Measurements from ENCODE around the gene HSPA1A.

The HSPA1A gene

GRCh38 chr6:31779908-31780307, 35.4 kb upstream of the HSPA1A start:
- Histone ChIP-seq H4K20me1 (ENCODE audit: insufficient read depth, low read length) (no peaks in the 10 kb centered on the region), H3K79me2 (ENCODE audit: low read length) (no peaks in the 10 kb centered on the region), H3K27ac (ENCODE audit: low read length) (no peak overlapping the region), H3K36me3 (replicated peaks; ENCODE audit: low read depth, low read length) (peaks cover 19% of the 10 kb centered on the region), H3K4me1 (ENCODE audit: low read length) (peaks cover 7% of the 10 kb centered on the region), H3K4me2 (ENCODE audit: low read length) (no peak overlapping the region), H3K27me3 (ENCODE audit: low read depth, low read length) (no peaks in the 10 kb centered on the region), H2AFZ (ENCODE audit: low read depth, low read length) (no peak overlapping the region), H3K9ac (ENCODE audit: low read length) (no peak overlapping the region), H3K4me3 (ENCODE audit: low read length) (no peak overlapping the region), H3K9me3 (ENCODE audit: insufficient read depth, low read length) (no peaks in the 10 kb centered on the region)
- TF ChIP-seq CTCF (IDR thresholded peaks at IDR 0.05; ENCODE audit: low read depth, low read length), result no peak
- TF ChIP-seq EZH2phosphoT487 (IDR thresholded peaks at IDR 0.05; ENCODE audit: low read depth), result no peak

- H2AFZ ChIP-seq (ENCODE audit: low read depth, low read length), result no peak overlapping the region
- no peak overlapping the region for H3K4me2 ChIP-seq (ENCODE audit: low read length)
- H4K20me1 ChIP-seq (ENCODE audit: insufficient read depth, low read length), result no peaks in the 10 kb centered on the region
- H3K4me3 ChIP-seq (ENCODE audit: low read length), result no peak overlapping the region
- H3K79me2 ChIP-seq (ENCODE audit: low read length), result no peaks in the 10 kb centered on the region
- H3K9ac ChIP-seq (ENCODE audit: low read length), result no peak overlapping the region
- H3K27me3 ChIP-seq (ENCODE audit: low read depth, low read length), result no peaks in the 10 kb centered on the region
- H3K4me1 ChIP-seq (ENCODE audit: low read length), result peaks cover 7% of the 10 kb centered on the region
- H3K27ac ChIP-seq (ENCODE audit: low read length), result no peak overlapping the region
- H3K36me3 ChIP-seq (replicated peaks; ENCODE audit: low read depth, low read length), result peaks cover 22% of the 10 kb centered on the region
- no peak for TF ChIP-seq EZH2phosphoT487 (IDR thresholded peaks at IDR 0.05; ENCODE audit: low read depth)
- no peak for TF ChIP-seq CTCF (IDR thresholded peaks at IDR 0.05; ENCODE audit: low read depth, low read length)
- H3K9me3 ChIP-seq (ENCODE audit: insufficient read depth, low read length), result no peaks in the 10 kb centered on the region
Measured at GRCh38 chr6:31780507-31781243, 34.7 kb upstream of the HSPA1A start.

- Histone ChIP-seq H3K9me3 (ENCODE audit: insufficient read depth, low read length) (no peaks in the 10 kb centered on the region), H2AFZ (ENCODE audit: low read depth, low read length) (no peak overlapping the region)
Measured at GRCh38 chr6:31781244-31782125, 33.9 kb upstream of the HSPA1A start.

More at GRCh38 chr6:31781244-31782125, 33.9 kb upstream of the HSPA1A start:
- Histone ChIP-seq H3K27ac (ENCODE audit: low read length) (no peak overlapping the region), H3K36me3 (replicated peaks; ENCODE audit: low read depth, low read length) (peaks cover 22% of the 10 kb centered on the region), H4K20me1 (ENCODE audit: insufficient read depth, low read length) (no peaks in the 10 kb centered on the region), H3K9ac (ENCODE audit: low read length) (no peak overlapping the region), H3K27me3 (ENCODE audit: low read depth, low read length) (no peaks in the 10 kb centered on the region), H3K4me3 (ENCODE audit: low read length) (no peak overlapping the region), H3K79me2 (ENCODE audit: low read length) (no peaks in the 10 kb centered on the region), H3K4me1 (ENCODE audit: low read length) (peaks cover 7% of the 10 kb centered on the region), H3K4me2 (ENCODE audit: low read length) (no peak overlapping the region)
- no peak for TF ChIP-seq CTCF (IDR thresholded peaks at IDR 0.05; ENCODE audit: low read depth, low read length)
- no peak for TF ChIP-seq EZH2phosphoT487 (IDR thresholded peaks at IDR 0.05; ENCODE audit: low read depth)

All from OCI-LY3 (cell line).